T1000 (cell line): ENCODE results near the gene CYRIA.

Experiments
- DNase-seq: peaks from one replicate; lab custom pipeline; 2025; ENCODE audit warnings: mixed read lengths; lab: John Stamatoyannopoulos, UW

Gene CYRIA

GRCh38 chr2:16629770-16630169, 35.9 kb downstream of the CYRIA start:
- no peak for DNase-seq

DNA sequence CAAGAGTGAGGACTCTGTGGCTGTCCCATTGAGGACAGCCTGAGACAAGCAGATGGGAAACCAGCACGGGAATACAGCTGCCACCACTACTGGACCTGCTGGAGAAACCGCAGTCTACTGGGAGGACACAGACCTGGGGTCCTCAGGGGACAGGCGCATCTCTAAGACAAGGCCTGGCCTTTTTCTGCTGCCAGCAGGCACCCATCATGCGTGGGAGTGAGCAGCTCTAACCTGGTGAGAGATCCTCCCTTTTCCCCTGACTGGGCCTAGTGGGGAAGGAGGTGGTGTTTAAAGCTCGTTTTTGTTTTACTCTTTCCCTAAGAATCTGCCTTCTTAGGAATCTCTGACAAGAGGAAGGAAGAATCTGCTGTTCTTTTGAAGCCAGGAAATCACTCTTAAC, 36.6 kb downstream of the CYRIA start:
- no peak for DNase-seq

DNA sequence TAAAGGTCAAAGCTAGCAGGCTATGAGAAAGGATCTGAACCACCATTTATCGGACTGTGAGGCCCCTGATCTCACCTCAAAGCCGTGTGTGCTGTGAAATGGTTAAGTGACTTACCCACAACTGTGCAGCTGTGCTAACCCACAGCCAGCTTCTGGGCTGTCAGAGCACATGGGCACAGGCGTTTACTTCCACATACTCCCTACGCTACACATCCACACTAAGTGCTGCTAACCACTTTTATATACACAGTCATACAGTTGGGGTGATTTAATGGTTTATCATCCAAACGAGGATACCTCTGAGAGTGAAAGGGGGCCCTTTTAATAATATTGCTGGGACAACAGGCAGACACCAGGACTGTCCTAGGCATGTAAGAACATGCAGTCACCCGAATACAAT, 37.3 kb downstream of the CYRIA start:
- DNase-seq: no peak

GRCh38 chr2:16626997-16627605, 38.5 kb downstream of the CYRIA start:
- no peak for DNase-seq

- no peak for DNase-seq
Observed at GRCh38 chr2:16626497-16626896, 39.1 kb downstream of the CYRIA start.

DNA sequence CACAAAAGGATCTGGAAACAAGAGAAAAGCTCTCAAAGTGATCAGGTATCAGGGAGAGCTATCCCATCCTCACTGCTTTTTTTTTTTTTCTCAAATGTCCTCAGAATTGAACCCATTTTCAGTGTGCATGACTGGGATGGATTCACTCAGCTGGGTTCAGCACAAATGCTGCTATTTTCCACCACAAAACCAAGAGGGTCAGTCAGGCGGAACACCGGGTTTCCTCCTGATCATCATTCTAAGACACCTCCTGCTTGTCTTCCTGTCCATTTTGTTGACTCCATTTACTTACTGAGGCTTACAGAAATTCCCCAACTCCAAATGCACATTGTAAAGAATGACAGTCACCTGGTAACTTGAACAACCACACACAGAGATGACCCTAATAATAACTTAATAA, 39.9 kb downstream of the CYRIA start:
- DNase-seq: no peak

GRCh38 chr2:16625201-16625729, 40.4 kb downstream of the CYRIA start:
- no peak for DNase-seq

- no peak for DNase-seq
Observed at GRCh38 chr2:16624436-16624780, 41.2 kb downstream of the CYRIA start.

- no peak for DNase-seq
Observed at GRCh38 chr2:16623564-16624435, 41.8 kb downstream of the CYRIA start.

DNA sequence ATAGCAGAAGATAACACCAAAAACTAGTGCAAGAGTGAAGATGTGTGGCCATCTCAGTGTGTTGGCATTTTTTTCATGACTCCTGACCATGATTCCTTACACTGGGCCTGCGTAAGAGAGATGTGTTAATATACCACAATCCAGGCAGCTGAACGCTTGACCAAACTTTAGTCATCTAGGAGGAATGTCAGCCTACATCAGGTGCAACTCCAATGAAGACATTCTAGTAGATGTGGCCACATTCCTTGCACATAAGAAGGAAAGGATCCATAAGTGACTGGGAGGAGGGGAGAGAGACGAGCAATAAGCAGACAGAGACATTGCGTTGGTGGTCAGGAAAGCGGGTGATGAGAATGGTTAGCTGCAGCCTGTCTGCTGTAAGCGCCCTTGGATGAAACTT, 42.6 kb downstream of the CYRIA start:
- DNase-seq: no peak

GRCh38 chr2:16622399-16622968, 43.1 kb downstream of the CYRIA start:
- no peak for DNase-seq

GRCh38 chr2:16621316-16621715, 44.3 kb downstream of the CYRIA start:
- no peak for DNase-seq

GRCh38 chr2:16620590-16620989, 45.0 kb downstream of the CYRIA start:
- no peak for DNase-seq

GRCh38 chr2:16619576-16620245, 45.9 kb downstream of the CYRIA start:
- no peak for DNase-seq

DNA sequence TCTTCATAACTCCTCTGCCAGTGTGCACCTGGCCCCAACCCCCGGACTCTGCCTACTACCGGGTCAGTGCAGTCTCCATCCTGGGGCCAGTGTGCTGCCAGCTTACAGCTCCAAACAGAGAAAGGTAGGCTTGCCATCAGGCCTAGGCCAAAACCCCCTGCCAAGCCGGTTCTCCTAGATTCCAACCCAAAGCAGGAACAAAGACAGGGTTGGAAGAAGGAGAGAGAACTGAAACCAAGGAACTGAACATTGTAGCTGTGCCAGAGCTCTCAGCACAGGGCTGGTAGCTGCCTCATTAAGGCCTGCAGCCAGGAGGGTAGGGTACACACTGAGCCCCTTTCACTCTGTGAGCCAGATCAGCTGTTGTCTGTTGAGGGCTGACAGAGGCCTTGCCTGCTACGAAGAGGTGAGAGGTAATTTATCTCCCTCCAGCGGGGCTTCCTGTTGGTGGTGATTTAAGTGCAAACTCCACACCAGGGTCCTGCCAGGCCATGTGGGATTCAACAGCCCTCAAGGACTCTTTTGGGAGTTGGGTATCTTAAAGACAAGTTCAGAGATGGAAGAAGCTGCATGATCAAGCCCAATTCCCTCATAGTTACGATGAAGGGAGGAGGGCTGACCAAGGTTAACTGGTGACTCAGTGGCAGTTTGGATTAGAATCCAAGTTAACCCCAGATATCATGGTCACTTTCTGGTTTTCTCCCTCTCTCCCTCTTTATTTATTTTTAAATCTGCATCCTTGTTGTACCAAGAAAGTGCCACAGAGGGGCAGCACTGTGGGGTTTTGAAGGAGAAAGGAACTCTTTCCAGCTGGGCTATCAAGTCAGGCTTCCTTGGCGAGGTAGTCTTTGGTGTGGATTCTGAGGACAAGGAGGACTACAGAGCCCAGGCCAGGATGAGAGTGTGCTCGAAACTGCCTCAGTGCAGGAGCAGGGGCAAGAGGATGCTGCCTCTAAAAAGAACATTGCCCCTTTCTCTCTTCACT, 48.1 kb downstream of the CYRIA start:
- no peak for DNase-seq
